ENCODE data around the gene DCAF4.

- TF ChIP-seq CTCF (IDR thresholded peaks at IDR 0.05) (no peak), POLR2A (IDR thresholded peaks at IDR 0.05) (no peak)
Measured at GRCh38 chr14:72928872-72929271, 2.6 kb downstream of the DCAF4 start.

All from thyroid gland (tissue), 4 donors.